ENCODE data around the gene BBS12.
"Not testable (repeated sequence)": the region's sequence is repeated elsewhere in the genome, so short reads cannot be mapped to it uniquely, and the experiment has no call there.

BBS12 gene

DNA sequence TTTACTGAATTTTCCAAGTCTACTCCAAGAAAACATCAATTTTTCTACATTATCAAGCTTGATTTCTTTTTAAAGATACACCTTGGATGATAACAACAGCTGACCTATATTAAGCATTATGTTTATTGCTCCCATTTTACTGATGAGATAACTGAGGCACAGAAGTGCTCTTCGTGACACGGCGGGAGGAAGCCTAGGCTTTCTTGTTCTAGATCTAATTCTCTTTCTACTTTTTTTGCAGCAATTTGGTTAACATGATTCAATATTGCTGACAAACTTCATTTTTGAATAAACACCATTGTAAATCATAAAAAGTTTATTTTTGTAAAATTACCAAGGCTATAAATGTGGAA is 33.8 kb downstream of the BBS12 start:
- no peak for DNase-seq

DNA sequence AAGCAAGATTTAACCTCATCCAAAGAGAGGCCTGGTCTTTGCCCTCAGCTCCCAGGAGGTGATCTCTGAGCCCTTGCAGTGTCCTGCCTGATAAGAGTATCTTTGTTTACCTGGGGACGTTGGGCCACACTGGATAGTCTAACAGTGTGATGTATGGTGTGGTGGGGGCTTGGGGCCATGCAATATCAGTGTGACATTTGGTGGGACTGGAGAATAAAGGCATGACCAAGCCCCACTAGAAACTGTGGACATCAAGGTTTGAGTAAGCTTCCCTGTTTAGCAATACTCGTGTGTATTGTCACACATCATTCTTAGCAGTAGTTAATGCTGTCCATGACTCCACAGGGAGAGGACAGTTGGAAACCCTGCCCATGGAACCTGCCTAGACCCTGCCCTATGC is 34.4 kb downstream of the BBS12 start:
- DNase-seq, result no peak

DNA sequence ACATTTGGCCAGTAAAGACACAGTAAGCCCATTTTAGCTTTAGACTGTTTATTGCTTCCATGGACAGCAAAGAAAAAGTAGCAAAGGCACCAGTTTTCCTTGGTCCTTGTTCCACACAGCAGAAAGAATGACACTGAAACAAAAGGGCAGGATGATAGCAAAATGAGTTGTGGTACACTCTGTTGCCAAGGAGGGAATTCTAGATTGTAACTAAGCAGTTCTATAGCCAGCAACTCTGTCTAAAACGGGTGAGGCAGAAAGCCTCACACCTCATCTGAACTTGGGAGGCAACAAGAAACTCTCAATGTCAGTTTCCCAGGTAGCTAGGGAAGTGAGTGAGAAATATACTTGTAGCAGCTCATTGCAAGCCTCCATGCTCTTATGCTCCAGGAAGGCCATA is 39.2 kb downstream of the BBS12 start:
- DNase-seq, result no peak

DNA sequence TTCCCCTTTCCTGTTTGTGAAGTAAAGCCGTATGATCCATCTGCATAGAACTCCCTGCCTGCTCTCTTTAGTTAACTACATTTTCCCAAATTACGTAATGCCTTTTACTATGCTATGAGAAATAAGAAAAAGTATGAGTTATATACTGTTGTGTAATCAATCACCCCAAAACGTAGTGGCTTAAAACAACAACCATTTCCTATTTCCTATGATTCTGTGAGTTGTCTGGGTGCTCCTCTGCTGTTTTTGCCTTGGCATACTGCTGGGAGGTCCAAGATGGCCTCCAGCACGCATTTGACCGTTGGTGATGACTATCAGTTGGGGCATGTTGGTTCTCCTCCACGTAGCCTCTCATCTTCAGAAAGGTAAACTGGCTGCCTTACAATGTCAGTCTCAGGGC is 39.8 kb downstream of the BBS12 start:
- no peak for DNase-seq

DNA sequence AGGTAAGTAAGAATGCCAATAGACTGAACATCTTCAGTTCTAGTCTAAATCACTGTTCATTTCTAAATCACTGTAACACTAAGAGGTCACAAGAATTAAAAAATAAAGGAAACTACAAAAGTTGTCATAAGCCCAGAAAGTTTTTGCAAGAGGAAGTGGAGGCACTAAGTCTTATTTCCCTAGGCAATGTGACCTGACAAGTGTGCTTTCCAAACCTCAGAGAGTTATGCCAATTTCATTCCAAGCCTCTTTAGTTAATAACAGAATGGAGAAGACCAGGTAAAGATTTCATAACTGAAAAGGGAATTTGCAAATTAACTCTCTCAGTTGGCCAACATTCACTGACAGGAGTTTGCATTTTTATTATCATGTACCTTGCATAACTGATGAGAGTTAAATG is 40.5 kb downstream of the BBS12 start:
- no peak for DNase-seq

DNA sequence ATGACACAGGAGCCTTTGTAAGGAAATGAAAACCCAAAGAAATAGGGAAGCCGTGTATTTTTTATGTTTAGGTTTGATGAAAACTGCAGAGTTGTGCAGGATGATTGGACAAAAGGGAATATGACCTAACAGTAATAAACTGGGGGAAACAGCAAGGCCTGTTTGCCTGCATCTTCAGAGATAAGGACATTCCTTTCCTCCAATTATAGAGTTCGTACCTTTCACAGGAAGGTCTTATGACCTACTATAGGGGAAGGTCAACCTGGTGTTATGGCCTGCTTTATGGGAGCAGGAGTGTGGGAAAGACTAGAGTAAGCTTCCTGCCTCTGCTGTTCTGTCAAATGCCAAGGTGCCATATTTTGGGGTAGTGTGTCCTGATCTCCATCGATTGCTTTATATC is 42.5 kb downstream of the BBS12 start:
- DNase-seq, result no peak

DNA sequence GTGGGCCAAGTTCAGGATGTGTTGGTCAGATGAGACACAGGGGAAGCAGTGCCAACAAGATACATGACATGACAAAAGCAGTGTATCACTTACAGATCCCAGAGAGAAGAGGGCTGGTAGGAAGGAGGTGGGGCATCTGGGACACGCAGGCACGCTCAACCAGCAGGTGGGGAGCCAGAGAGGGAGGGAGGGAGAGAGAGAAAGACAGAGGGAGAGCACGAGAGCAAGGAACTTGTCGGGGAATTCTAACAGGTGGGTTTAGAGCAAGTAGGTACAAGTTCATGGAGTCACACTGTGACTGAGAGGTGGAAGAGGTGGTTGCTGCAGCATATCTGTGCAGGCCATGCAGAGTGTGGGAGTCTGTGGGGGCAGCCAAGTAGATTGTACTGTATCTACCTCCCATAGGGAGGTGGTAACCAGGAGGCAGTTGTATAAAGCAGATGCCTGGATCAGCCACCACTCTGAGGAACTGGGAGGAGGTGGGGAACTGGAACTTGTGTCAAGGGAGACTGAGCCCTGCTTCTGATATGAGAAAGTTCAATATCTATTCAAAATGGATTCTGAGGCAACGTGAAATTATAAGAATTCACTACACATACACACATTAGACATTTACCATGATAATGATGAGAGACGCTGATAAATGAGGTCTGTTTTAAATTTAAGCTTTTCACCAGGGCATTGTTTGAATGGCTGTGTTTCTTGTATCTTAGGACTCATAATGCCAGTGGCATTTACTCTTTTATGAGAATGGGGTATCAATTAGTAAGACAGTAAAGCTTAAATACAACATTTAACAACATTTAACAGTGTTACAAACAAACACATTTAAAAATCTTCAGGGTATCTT is 43.7 kb downstream of the BBS12 start:
- no peak for DNase-seq

DNA sequence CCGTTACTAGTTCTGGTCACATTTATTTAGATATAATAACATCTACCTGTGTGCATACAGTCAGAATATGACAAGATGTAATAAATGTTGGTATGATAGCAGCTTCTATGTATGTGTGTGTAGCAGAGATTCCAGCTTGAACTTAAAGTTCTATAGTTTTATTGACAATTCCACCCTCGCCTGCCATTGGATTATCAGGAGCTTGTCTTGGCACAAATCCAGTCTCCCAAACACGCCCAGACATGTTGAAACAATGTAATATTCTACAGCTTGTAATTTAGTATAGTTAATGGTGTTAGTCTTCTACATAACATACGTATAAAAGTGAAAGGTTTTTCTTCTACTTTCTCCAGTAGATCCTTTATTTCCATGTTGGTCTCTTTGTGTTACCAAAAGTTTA is 44.4 kb downstream of the BBS12 start:
- DNase-seq, result no peak

DNA sequence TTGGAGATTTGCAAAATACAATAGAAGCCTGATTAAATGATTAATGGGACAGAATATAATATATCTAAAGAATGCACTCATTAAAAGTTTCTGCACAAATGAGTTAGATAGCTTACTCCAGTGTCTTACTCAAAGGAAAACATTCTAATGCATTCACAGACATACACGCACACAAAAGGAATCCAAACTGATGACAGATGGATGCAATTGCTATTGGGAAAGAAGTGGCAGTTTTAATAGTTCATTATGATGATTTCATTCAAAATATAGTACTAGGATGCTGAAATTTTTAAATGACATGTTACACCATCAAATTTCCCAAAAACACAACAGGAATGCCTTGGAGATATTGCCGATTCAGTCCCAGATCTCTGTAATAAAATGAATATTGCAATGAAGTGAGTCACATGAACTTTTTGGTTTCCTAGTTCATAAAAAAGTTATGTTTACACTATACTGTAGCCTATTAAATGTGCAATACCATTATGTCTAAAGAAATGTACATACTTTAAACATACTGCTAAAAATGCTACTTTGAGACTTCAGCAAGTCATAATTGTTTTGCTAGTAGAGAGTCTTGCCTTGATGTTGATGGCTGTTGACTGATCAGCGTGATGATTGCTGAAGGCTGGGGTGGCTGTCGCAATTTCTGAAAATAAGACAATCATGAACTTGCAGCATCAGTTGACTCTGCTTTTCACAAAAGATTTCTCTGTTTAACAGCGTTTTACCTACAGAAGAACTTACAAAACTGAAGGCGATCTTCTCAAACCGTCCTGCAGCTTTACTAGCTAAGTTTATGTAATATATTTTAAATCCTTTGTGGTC is 45.6 kb downstream of the BBS12 start:
- no peak for DNase-seq

DNA sequence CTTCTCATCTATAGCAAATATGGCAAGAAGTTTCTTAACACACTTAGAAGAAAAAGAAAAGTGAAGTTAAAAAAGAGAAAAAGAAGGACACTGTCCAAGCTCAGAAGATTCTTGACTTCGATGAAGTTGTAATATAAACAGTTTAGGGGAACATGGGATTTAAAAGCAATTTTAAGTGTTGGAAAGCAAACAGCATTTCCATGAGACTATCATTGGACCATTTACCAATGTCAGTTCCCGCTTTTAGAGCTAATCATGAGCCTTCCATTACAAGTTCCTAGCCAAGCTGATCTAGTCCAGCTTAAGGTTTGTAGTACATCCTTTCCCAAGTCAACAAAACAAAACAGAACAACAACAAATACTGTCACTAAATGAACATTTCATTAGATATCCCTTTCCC is 49.0 kb downstream of the BBS12 start:
- DNase-seq, result no peak

DNA sequence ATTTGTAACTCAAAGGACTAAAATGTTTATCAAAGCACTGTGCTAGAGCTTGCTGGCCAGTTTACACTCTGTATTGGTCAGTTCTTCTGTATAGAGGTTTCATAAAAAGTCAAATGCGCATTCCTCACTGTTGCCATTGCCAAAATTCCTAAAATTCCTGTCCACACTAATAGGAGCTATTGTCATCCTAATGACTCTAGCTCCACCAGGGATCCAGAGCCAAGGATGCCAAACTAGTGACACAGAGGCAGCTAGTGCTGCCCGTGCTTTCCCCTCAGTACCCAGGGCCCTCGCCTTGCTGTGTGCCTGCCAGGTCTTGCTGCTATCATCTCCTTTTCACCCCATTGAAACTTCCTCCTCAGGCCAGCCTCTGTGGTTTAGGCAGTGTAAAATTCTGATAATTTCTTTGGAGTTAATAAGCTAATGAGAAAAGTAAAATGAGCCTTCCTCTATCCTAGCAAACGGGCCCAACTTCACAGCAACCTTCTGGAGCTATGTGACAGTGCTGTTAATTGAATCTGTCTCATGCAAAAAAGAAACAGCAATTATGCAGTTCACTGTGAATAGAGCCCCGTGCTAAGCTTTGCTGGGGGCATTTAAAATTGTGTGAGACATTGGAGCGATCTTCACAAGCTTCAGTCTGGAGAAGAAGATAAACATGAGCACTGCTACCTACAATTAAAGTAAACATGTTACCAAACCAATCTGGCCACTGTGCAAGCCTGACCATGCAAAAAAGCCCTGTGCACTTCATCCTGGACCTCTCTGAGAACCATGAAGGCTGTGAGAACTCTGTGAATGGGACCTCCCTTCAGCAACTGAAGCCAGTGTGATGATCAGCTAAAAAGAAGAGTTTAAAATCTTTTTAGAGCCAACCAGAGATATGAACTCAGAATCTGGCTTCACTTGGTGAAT is 51.1 kb downstream of the BBS12 start:
- no peak for DNase-seq

DNA sequence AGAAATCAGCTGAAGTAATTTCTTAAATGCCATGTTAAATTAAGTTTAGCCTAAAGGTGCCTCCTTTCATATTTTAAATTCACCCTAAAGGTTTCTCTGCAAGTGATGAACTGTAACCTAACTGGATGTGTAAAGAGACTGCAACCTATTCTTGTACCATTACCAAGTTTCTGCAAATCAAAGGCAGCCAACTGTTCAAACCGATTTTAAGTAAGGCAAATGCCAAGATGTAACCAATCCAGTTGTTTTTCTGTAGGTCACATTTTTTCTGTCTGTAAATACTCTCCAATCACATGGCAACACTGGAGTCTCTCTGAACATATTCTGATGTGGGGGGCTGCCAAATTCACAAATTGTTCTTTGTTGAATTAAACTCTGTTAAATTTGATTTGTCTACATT is 51.8 kb downstream of the BBS12 start:
- DNase-seq, result no peak

DNA sequence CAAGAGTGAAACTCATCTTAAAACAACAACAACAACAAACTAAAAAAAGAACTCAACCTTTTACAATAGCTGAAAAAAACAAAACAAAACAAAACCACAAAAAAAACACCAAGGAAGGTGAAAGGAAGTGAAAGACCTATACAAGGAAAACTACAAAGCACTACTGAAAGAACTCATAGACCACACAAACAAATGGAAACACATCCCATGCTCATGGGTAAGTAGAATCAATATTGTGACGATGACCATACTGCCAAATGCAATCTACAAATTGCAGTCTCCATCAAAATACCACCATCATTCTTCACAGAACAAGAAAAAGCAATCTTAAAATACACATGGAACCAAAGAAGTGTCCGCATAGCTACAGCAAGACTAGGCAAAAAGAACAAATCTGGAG is 52.6 kb downstream of the BBS12 start:
- DNase-seq, result no peak

DNA sequence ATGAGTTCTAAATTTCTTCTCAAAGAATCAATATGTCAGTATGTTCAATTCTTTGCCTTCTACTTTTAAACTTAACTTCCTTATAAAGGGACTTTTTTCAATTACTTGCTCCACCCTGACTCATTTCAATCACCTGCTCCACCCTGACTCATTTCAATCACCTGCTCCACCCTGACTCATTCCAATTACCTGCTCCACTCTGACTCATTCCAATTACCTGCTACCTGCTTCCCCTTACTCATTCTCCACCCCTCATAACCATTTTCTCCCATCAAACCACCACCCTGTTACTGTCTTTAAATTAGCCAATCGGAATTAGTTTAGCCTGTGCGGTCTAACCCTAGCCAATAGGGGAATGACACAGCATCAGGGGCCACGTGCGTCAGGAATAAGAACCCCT is 53.8 kb downstream of the BBS12 start:
- DNase-seq, result not testable (repeated sequence)

DNA sequence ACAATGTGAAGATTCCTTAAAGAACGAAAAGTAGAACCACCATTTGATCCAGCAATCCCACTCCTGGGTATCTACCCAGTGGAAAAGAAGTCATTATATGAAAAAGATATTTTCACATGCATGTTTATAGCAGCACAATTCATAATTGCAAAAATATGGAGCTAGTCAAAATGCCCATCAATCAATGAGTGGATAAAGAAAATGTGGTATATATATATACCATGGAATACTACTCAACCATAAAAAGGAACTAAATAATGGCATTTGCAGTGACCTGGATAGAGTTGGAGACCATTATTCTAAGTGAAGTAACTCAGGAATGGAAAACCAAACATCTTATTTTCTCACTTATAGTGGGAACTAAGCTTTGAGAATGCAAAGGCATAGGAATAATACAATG is 54.4 kb downstream of the BBS12 start:
- DNase-seq, result not testable (repeated sequence)

DNA sequence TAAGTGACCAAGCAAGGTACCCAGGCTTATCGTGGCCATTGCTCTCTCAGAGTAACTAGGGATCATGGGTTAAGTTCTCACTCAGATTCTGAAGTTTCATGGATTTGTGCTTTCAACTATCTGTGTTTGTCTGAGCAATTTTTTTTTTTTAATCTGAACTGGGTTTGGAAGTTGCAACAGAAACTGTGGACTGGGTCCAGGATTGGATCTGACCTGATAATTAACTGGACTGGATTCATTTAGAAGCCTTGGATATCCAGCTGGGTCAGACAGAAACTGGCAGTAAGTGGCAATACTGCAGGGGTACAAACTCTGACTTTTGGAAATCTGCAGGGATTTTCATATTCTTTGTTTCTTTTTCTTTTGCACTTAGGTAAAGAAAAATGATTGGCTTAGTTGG is 55.4 kb downstream of the BBS12 start:
- DNase-seq, result no peak

DNA sequence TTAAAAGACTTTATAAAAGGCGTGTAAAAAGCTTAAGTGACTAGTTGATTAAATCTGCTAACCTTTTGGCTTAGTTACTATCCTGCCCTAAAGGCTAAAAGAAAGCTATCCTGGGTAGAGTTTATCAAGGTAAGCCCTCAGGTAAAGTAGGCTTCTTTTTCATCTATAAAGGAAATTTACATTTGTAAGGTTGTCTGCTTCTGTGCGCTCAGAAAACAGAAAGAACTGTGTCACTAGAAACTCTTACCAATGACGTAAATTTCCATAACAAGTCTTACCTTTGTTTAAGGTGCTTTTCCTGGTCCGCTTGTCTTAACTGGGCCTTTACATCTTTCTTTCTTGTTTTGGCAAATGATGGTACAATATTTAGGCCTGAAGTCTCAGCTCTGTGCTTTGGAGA is 56.4 kb downstream of the BBS12 start:
- DNase-seq, result no peak

DNA sequence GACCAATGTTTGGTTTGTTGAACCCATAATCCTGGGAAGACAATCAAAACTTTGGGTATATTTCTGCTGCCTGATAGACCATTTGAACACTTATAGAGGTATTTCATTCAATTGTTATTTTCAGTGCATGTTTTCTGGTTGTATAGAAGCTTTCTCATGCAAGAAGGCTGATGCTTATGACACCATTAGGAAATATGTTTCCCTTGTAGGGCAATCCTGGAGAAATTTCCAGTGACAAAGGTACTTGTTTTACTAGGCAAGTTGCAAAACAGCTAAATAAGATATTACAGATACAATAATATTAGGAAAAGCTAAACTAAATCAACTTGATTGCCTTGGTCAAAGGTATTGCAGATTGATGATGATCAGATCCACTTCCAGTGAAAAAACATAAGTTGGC is 61.3 kb downstream of the BBS12 start:
- no peak for DNase-seq
